Measurements from ENCODE around the gene ADARB1. TPM values are rescaled to one million over a fixed set of nuclear protein-coding genes. Genes with fewer than 3 reads are reported as not detected.

The ADARB1 gene
- total and polyA plus RNA-seq, 9 of the 15 experiments (the other 6 are each of a cell fraction or from before 2014, with no cell fraction given) = 6.7 to 16.0 (median 8.3) TPM

- no peak for TF ChIP-seq VEZF1 (CRISPR knock-in tag; IDR thresholded peaks at IDR 0.05)
Measured at GRCh38 chr21:45079351-45079750, 5.0 kb downstream of the ADARB1 start (continued).

GRCh38 chr21:45080232-45080631, 5.9 kb downstream of the ADARB1 start:
- peaks cover 28% of the 10 kb centered on the region for H4K20me1 ChIP-seq (replicated peaks; ENCODE audit: control insufficient read depth, insufficient read depth, low read length)
- no peak for FAIRE-seq
- no peak overlapping the region for H3K27ac ChIP-seq (ENCODE audit: extremely low read depth, low read depth, low read length)
- H3K9me1 ChIP-seq (ENCODE audit: control insufficient read depth, insufficient read depth, low read length) = no peaks in the 10 kb centered on the region
- POLR2A ChIA-PET = interaction anchor here (0.6 to 1.4 kb wide), 4 partner anchors 9 to 220 kb away, joined by 3 read pairs; no protein-coding TSS in a partner anchor
- H3K9ac ChIP-seq (ENCODE audit: insufficient read depth in 1 of 2, low read depth in 2 of 2, low read length in 2 of 2) = no peak overlapping the region
- H3K4me1 ChIP-seq (replicated peaks in 1 of 2; ENCODE audit: control insufficient read depth in 2 of 2, insufficient read depth in 2 of 2, low read length in 2 of 2) = peaks cover 3 to 25% of the 10 kb centered on the region in 2 experiments
- H3K4me3 ChIP-seq = no peak overlapping the region
- no TSS peak for BruUV-seq (replicated peaks)
- ATAC-seq = no peak
- no peaks in the 10 kb centered on the region for H3K79me2 ChIP-seq (ENCODE audit: control insufficient read depth, insufficient read depth, low read length)
- H3K27me3 ChIP-seq (ENCODE audit: control insufficient read depth in 2 of 2, insufficient read depth in 2 of 2, low read length in 2 of 2) = no peaks in the 10 kb centered on the region
- no peak for DNase-seq (ENCODE audit: extremely low read depth in 1 of 4, low spot score in 3 of 4)
- no peaks in the 10 kb centered on the region; the same call in 2 of the 3 replicates for H3K36me3 ChIP-seq (ENCODE audit: control insufficient read depth, insufficient read depth, low read length)
- no peak overlapping the region for H2AFZ ChIP-seq (ENCODE audit: low read depth, low read length)
- CTCF ChIA-PET (ENCODE audit: low intra/inter-chr PET ratio) = no interaction called here
- in situ Hi-C loops (cut with MboI) (no loop called here), intact Hi-C loops (cut with micrococcal nuclease) (no loop called here)
- TF ChIP-seq TFAP4 (CRISPR knock-in tag; IDR thresholded peaks at IDR 0.05; ENCODE audit: borderline replicate concordance) (no peak), DIDO1 (tag; IDR thresholded peaks at IDR 0.05; ENCODE audit: low read depth) (no peak), PHB (CRISPR knock-in tag; IDR thresholded peaks at IDR 0.05) (no peak), SP2 (IDR thresholded peaks at IDR 0.05; ENCODE audit: extremely low read depth, low read depth, low read length, poor library complexity, severe bottlenecking) (no peak), MCM3 (IDR thresholded peaks at IDR 0.05) (no peak), GABPB1 (CRISPR knock-in tag; IDR thresholded peaks at IDR 0.05) (no peak)
- WGBS (ENCODE audit: insufficient coverage, low coverage, missing lambda C conversion rate) = 73% methylated on average over 5 of the region's 5 CpGs
- no peak overlapping the region for H3K4me2 ChIP-seq (ENCODE audit: insufficient read depth, low read length)
- H3K9me3 ChIP-seq (replicated peaks; ENCODE audit: control insufficient read depth, insufficient read depth, low read depth, low read length) = no peaks in the 10 kb centered on the region

All from K562 (cell line).